A549 treated with DMSO at 1 μM for 4 hours (cell line): Measurements from ENCODE around the gene NUDT16. TPM values are rescaled to one million over a fixed set of nuclear protein-coding genes. Genes with fewer than 3 reads are reported as not detected.

Experiments
- total RNA-seq: library from RNA; stranded (reverse); fragments of 200-300 nt; extraction: Qiagen RNA extraction; gene quantifications from 5 replicates; pipeline ENCODE4 v1.2.3, GENCODE V29; 2022; ENCODE audit warnings: low read depth

NUDT16 gene
- 5.7 to 6.7 TPM (median 6.4 TPM) in 5 replicates for total RNA-seq

GRCh38 chr3:131381445-131382291, at the start of gene NUDT16:
Gene NUDT16, plus strand, starts transcription at chr3:131381774. Its CDS starts 31 bp downstream, at chr3:131381805.

Other genes with a start within 250 kb of the NUDT16 start
- gene MRPL3, start 121.2 kb downstream of the NUDT16 start, total RNA-seq: 95.9 to 107 TPM (median 99.6 TPM) in 5 replicates